ENCODE results near the gene APCDD1L. TPM values are rescaled to one million over a fixed set of nuclear protein-coding genes. Genes with fewer than 3 reads are reported as not detected.

The APCDD1L gene
- total and polyA plus RNA-seq, 7 donors: 0.03 to 1.2 (median 0.14) TPM

DNA sequence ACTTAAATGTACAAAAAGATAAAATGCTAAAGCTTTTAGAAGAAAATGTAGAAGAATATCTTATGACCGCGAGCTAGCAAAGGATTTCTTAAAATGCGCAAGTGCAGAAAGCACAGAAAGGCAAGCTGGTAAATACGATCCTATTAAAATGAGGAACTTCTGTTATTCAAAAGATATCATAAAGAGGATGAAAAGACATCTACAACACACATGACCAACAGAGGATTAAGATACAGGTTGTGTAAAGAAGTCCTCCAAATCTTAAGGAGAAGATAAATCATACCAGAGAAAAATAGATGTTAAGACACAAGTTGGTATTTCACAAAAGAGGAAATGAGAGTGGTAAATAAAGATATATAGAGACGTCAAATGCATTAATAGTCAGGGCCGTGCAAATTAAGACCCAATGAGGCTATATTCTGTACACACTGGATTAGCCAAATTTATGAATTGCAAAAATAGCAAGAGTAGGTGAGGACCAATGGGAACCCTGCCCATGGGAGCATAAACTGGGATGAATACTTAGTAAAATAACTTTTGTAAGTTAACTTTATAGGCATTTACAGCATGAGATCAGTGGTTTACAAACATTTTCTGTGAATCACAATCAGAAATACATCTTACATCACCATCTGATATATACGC is 23.0 kb downstream of the APCDD1L start:
- Histone ChIP-seq H3K27ac (no peak overlapping the region), H3K4me3 (no peak overlapping the region), H3K27me3 (ENCODE audit: insufficient read depth in 3 of 3, low read length in 2 of 3) (peaks cover 0 to 3% (median 0%) of the 10 kb centered on the region in 3 donors), H3K36me3 (ENCODE audit: insufficient read depth in 1 of 2, low read depth in 1 of 2) (no peaks in the 10 kb centered on the region), H3K9me3 (peaks cover 6% of the 10 kb centered on the region), H3K4me1 (no peaks in the 10 kb centered on the region)
- ATAC-seq: no peak
- intact Hi-C loops (cut with DNase I): no loop called here
- DNase-seq: no peak
- TF ChIP-seq, protein P1, sequence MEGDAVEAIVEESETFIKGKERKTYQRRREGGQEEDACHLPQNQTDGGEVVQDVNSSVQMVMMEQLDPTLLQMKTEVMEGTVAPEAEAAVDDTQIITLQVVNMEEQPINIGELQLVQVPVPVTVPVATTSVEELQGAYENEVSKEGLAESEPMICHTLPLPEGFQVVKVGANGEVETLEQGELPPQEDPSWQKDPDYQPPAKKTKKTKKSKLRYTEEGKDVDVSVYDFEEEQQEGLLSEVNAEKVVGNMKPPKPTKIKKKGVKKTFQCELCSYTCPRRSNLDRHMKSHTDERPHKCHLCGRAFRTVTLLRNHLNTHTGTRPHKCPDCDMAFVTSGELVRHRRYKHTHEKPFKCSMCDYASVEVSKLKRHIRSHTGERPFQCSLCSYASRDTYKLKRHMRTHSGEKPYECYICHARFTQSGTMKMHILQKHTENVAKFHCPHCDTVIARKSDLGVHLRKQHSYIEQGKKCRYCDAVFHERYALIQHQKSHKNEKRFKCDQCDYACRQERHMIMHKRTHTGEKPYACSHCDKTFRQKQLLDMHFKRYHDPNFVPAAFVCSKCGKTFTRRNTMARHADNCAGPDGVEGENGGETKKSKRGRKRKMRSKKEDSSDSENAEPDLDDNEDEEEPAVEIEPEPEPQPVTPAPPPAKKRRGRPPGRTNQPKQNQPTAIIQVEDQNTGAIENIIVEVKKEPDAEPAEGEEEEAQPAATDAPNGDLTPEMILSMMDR (IDR thresholded peaks at IDR 0.05): no peak
- WGBS, 3 donors: 81 to 86% (median 84%) methylated on average over 7 of the region's 7 CpGs

DNA sequence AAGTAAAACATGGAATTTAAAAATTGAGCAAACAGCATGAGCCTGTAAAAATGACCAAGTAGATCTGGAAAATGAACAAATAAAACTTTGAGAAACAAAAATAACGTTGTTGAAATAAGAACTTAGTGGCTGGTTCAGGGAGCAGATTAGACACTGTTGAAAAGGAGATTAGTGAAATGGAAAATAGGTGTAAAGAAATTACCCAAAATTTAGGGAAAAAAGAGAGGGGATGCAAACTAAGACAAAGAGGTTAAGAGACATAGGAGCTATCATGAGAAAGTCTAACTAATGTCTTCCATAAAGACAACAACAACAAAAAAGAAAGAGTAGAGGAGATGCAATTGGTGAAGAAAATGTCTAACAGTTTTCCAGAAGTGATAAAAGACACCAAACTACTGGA is 29.0 kb downstream of the APCDD1L start:
- intact Hi-C loops (cut with DNase I): loop anchor here in 1 of 2 donors (10.0 kb wide), 1 partner anchor 369 kb away; the partner anchor contains the start of genes GNAS and GNAS-AS1
- Histone ChIP-seq H3K27ac (no peak overlapping the region), H3K4me3 (no peak overlapping the region), H3K4me1 (no peaks in the 10 kb centered on the region), H3K27me3 (ENCODE audit: insufficient read depth in 3 of 3, low read length in 2 of 3) (peaks cover 0 to 5% (median 1%) of the 10 kb centered on the region in 3 donors), H3K9me3 (peaks cover 25% of the 10 kb centered on the region), H3K36me3 (ENCODE audit: insufficient read depth in 1 of 2, low read depth in 1 of 2) (no peaks in the 10 kb centered on the region)
- ATAC-seq: no peak
- DNase-seq: no peak
- TF ChIP-seq, protein P1 (IDR thresholded peaks at IDR 0.05): no peak
- 47 to 51% (median 48%) methylated on average over 1 of the region's 1 CpG for WGBS, 3 donors

DNA sequence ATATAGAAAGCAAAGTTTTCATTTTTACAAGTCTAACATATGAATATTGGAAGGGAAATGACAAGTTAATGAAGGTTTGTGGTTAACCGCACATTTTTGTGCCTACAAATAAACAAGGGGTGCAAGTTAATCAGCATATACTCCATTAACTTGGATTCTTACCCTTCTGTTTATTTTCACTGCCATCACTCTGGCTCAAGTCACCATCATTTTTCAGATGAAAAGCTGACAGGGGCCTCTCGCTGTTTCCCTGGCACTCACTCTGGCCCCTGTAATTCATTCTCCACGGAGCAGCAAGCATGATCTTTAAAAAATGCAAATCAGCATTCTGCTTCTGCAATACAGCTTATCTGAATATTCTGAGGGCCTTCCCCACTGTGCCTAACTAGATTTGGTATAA is 29.8 kb downstream of the APCDD1L start:
- Histone ChIP-seq H3K4me1 (no peaks in the 10 kb centered on the region), H3K27ac (no peak overlapping the region), H3K27me3 (ENCODE audit: insufficient read depth in 3 of 3, low read length in 2 of 3) (peaks cover 0 to 5% (median 1%) of the 10 kb centered on the region in 3 donors), H3K36me3 (ENCODE audit: insufficient read depth in 1 of 2, low read depth in 1 of 2) (no peaks in the 10 kb centered on the region), H3K4me3 (no peak overlapping the region), H3K9me3 (peaks cover 25% of the 10 kb centered on the region)
- ATAC-seq: no peak
- DNase-seq: no peak
- TF ChIP-seq, protein P1 (IDR thresholded peaks at IDR 0.05): no peak
- intact Hi-C loops (cut with DNase I): loop anchor here in 1 of 2 donors (10.0 kb wide), 1 partner anchor 369 kb away; the partner anchor contains the start of genes GNAS and GNAS-AS1
- WGBS, 3 donors: 30 to 54% (median 40%) methylated on average over 3 of the region's 3 CpGs

DNA sequence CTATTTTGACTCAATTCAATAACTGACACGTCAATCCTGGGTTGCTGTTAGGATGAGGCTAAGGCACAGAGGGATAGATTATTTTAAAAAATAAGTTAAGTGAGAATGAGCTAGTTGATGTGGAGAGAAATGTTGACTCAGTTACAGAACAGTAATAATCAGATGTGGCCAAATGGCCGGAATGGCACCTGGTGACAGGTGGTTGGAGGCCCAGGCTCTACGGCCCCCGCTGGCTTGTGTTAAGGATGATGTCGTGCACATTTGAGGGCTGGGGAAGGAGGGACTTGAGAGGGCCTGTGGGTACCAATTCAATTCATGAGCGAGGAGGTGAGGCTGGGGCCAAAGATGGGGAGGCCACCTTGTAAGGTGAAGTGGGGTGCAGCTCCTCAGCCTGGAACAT is 31.7 kb downstream of the APCDD1L start:
- DNase-seq (no peak), ATAC-seq (no peak)
- peaks cover 21% of the 10 kb centered on the region for H3K9me3 ChIP-seq
- H3K4me3 ChIP-seq: no peak overlapping the region
- H3K27ac ChIP-seq: no peak overlapping the region
- TF ChIP-seq, protein P1 (IDR thresholded peaks at IDR 0.05): no peak
- intact Hi-C loops (cut with DNase I): loop anchor here in 1 of 2 donors (10.0 kb wide), 1 partner anchor 371 kb away; the partner anchor contains the start of genes GNAS and GNAS-AS1
- no peaks in the 10 kb centered on the region for H3K36me3 ChIP-seq (ENCODE audit: insufficient read depth in 1 of 2, low read depth in 1 of 2)
- peaks cover 0 to 5% (median 1%) of the 10 kb centered on the region in 3 donors for H3K27me3 ChIP-seq (ENCODE audit: insufficient read depth in 3 of 3, low read length in 2 of 3)
- H3K4me1 ChIP-seq: no peaks in the 10 kb centered on the region
- WGBS, 3 donors: 86 to 96% (median 90%) methylated on average over 6 of the region's 6 CpGs
